ENCODE results near the gene SEC24D. TPM values are rescaled to one million over a fixed set of nuclear protein-coding genes. Genes with fewer than 3 reads are reported as not detected.

Gene SEC24D
- total RNA-seq, 1 donor from 2014 or later: 138 TPM

DNA sequence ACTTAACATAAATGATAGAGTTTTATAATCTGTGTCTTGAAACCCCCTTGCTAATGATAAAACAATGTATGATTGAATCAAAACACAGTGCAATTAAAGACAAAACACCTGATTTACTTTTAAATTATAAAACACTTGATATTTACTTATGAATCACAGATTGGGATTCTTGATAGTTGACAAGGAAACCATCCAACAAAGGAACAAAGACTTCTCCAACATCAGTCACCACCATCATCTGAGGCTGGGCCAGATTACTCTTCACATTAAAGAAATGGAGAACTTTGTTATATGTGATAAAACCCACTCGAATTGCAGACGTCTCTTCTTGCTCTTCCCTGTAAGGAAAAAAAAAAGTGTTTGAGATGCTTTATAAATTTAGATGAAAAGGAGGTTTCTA, 83.4 kb downstream of the SEC24D start:
- no peak for DNase-seq (ENCODE audit: extremely low spot score, unreplicated experiment)
- H3K27me3 Mint-ChIP-seq (ENCODE audit: unreplicated experiment): no peaks in the 10 kb centered on the region
- no peak overlapping the region for H3K4me3 Mint-ChIP-seq (ENCODE audit: unreplicated experiment)
- H3K4me1 Mint-ChIP-seq (ENCODE audit: unreplicated experiment): peaks cover 44% of the 10 kb centered on the region
- no peaks in the 10 kb centered on the region for H3K9me3 Mint-ChIP-seq (ENCODE audit: unreplicated experiment)
- H3K36me3 Mint-ChIP-seq (ENCODE audit: unreplicated experiment): peaks cover 56% of the 10 kb centered on the region
- peak overlapping the region; percentile 29 for H3K27ac Mint-ChIP-seq (ENCODE audit: unreplicated experiment)
- TF ChIP-seq CTCF (IDR thresholded peaks at IDR 0.05): no peak

- TF ChIP-seq CTCF (IDR thresholded peaks at IDR 0.05): no peak
- H3K27ac Mint-ChIP-seq (ENCODE audit: unreplicated experiment): peak overlapping the region; percentile 4
- no peak overlapping the region for H3K4me3 Mint-ChIP-seq (ENCODE audit: unreplicated experiment)
- H3K4me1 Mint-ChIP-seq (ENCODE audit: unreplicated experiment): peaks cover 43% of the 10 kb centered on the region
- no peak for DNase-seq (ENCODE audit: extremely low spot score, unreplicated experiment)
- H3K27me3 Mint-ChIP-seq (ENCODE audit: unreplicated experiment): no peaks in the 10 kb centered on the region
- no peaks in the 10 kb centered on the region for H3K9me3 Mint-ChIP-seq (ENCODE audit: unreplicated experiment)
- peaks cover 51% of the 10 kb centered on the region for H3K36me3 Mint-ChIP-seq (ENCODE audit: unreplicated experiment)
These were observed 84.2 kb downstream of the SEC24D start for GRCh38 chr4:118751629-118752323.

- Mint-ChIP-seq H3K9me3 (ENCODE audit: unreplicated experiment) (no peaks in the 10 kb centered on the region), H3K4me1 (ENCODE audit: unreplicated experiment) (peaks cover 27% of the 10 kb centered on the region), H3K27ac (ENCODE audit: unreplicated experiment) (peak overlapping the region; percentile 64), H3K36me3 (ENCODE audit: unreplicated experiment) (peaks cover 53% of the 10 kb centered on the region), H3K4me3 (ENCODE audit: unreplicated experiment) (peak overlapping the region; percentile 8), H3K27me3 (ENCODE audit: unreplicated experiment) (no peaks in the 10 kb centered on the region)
- no peak for TF ChIP-seq CTCF (IDR thresholded peaks at IDR 0.05)
- DNase-seq (ENCODE audit: extremely low spot score, unreplicated experiment): no peak
These were observed 86.5 kb downstream of the SEC24D start for GRCh38 chr4:118749347-118749988.

DNA sequence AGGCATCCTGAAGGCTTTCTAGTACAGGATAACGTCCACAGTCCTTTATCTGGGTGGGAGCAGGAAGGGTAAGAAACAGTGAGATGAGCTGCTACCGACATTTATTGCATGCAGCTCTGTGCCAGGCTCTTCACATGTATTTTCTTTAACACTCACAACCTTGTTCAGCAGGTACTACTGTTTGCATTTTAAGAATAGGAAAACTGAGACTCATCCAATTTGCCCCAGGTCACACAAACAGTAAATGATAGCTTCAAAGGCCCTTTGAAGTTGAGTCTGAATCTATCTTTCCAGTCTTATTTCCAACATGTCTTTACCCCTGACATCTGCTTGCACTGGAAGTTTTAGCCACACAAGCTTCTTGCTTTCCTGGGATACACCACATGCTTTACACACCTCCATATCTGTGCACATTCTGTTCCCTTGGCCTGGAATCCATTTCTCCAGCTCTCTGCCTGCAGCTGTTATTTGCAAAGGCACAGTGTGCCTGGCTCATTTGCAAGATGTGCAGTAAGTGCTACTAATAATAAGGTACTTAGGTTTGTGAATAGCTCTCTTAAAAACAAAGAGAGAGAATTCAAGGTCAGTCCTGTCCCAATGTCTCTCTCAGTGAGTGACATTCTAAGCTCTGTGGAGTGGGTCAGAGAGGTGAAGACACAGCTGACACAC, 89.5 kb downstream of the SEC24D start:
- Mint-ChIP-seq H3K4me1 (ENCODE audit: unreplicated experiment) (peaks cover 15% of the 10 kb centered on the region), H3K9me3 (ENCODE audit: unreplicated experiment) (no peaks in the 10 kb centered on the region), H3K27me3 (ENCODE audit: unreplicated experiment) (no peaks in the 10 kb centered on the region), H3K27ac (ENCODE audit: unreplicated experiment) (peak overlapping the region; percentile 19), H3K36me3 (ENCODE audit: unreplicated experiment) (peaks cover 45% of the 10 kb centered on the region), H3K4me3 (ENCODE audit: unreplicated experiment) (no peak overlapping the region)
- DNase-seq (ENCODE audit: extremely low spot score, unreplicated experiment): no peak
- TF ChIP-seq CTCF (IDR thresholded peaks at IDR 0.05): no peak

DNA sequence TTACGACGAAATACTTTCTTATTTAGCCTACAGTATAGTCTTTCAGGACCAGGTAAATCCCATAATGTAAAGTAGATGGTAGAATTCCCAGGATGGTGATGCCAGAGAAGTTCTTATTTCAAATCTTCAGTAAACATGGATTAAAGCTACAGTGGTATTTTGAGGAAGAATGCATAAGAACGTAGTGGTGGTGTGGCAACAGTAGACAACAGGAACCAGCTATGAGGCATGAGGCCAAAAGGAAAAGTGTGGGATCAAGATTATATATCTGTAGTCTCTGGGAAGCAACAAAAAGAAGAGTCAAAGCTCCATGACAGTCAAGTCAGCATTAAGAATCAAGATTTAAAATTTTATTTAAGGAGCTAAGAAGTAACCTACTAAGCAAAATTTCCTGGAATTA, 90.6 kb downstream of the SEC24D start:
- H3K9me3 Mint-ChIP-seq (ENCODE audit: unreplicated experiment): no peaks in the 10 kb centered on the region
- peaks cover 44% of the 10 kb centered on the region for H3K36me3 Mint-ChIP-seq (ENCODE audit: unreplicated experiment)
- DNase-seq (ENCODE audit: extremely low spot score, unreplicated experiment): no peak
- H3K4me3 Mint-ChIP-seq (ENCODE audit: unreplicated experiment): no peak overlapping the region
- no peaks in the 10 kb centered on the region for H3K27me3 Mint-ChIP-seq (ENCODE audit: unreplicated experiment)
- peaks cover 19% of the 10 kb centered on the region for H3K4me1 Mint-ChIP-seq (ENCODE audit: unreplicated experiment)
- H3K27ac Mint-ChIP-seq (ENCODE audit: unreplicated experiment): no peak overlapping the region
- no peak for TF ChIP-seq CTCF (IDR thresholded peaks at IDR 0.05)
